GM18870 (cell line): Measurements from ENCODE around the gene KRTAP9-8.
"Not testable (repeated sequence)": the region's sequence is repeated elsewhere in the genome, so short reads cannot be mapped to it uniquely, and the experiment has no call there.

Experiments
- ATAC-seq: cut with Tn5 transposase; IDR thresholded peaks from one replicate; pipeline ENCODE4 v1.9.1; 2021; ENCODE audit warnings: moderate library complexity; ENCODE audit not compliant: unreplicated experiment

Gene KRTAP9-8, protein sequence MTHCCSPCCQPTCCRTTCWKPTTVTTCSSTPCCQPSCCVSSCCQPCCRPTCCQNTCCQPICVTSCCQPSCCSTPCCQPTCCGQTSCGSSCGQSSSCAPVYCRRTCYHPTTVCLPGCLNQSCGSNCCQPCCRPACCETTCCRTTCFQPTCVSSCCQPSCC

DNA sequence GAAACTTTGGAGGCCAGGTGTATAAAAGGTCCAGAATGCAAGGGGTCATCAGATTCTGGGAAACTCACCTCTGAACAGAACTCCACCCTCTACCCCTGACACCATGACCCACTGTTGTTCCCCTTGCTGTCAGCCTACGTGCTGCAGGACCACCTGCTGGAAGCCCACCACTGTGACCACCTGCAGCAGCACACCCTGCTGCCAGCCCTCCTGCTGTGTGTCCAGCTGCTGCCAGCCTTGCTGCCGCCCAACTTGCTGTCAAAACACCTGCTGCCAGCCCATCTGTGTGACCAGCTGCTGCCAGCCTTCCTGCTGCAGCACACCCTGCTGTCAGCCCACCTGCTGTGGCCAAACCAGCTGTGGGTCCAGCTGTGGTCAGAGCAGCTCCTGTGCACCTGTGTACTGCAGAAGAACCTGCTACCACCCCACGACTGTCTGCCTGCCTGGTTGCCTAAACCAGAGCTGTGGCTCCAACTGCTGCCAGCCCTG, at the start of gene KRTAP9-8:
Gene KRTAP9-8, plus strand, starts transcription at position 51 of the 489 bp plus-strand sequence. Its CDS starts 53 bp downstream, at position 104.
- not testable (repeated sequence) for ATAC-seq

DNA sequence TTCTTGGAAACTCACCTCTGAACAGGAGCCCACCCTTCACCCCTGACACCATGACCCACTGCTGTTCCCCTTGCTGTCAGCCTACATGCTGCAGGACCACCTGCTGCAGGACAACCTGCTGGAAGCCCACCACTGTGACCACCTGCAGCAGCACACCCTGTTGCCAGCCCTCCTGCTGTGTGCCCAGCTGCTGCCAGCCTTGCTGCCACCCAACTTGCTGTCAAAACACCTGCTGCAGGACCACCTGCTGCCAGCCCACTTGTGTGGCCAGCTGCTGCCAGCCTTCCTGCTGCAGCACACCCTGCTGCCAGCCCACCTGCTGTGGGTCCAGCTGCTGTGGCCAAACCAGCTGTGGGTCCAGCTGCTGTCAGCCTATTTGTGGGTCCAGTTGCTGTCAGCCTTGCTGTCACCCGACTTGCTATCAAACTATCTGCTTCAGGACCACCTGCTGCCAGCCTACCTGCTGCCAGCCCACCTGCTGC, 47.9 kb upstream of the KRTAP9-8 start, which contains the start of gene KRTAP9-1:
Gene KRTAP9-1, plus strand, starts transcription at position 51 of the 482 bp plus-strand sequence. Its CDS starts 0 bp downstream, at position 51.
- not testable (repeated sequence) for ATAC-seq

DNA sequence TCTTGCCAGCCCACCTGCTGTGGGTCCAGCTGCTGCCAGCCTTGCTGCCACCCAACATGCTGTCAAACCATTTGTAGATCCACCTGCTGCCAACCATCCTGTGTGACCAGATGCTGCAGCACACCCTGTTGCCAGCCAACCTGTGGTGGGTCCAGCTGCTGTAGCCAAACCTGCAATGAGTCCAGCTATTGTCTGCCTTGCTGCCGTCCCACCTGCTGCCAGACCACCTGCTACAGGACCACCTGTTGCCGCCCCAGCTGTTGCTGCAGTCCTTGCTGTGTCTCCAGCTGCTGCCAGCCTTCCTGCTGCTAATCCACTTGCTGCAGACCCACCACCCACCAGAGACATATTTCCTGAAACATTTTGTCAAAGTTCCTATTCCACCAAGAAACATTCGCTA, 47.5 kb upstream of the KRTAP9-8 start:
- ATAC-seq, result no peak

DNA sequence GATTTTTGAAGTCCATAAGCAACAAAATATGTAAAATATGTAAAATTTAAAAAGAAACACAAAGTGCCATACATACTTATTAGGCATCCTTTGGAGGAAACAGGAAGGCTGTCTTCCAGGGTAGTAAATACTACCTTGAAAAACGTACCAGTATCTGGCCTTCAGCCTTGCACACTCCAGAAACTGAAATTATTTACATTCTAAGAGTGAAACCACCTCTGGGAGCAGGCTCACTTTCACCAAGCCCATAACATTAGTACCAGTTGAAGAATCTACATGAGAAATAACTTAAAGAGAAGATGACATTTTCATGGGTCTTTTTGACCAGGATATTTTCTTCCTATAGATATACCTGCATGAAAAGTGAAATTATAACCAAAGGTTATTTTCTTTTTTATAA, 41.7 kb upstream of the KRTAP9-8 start:
- no peak for ATAC-seq

DNA sequence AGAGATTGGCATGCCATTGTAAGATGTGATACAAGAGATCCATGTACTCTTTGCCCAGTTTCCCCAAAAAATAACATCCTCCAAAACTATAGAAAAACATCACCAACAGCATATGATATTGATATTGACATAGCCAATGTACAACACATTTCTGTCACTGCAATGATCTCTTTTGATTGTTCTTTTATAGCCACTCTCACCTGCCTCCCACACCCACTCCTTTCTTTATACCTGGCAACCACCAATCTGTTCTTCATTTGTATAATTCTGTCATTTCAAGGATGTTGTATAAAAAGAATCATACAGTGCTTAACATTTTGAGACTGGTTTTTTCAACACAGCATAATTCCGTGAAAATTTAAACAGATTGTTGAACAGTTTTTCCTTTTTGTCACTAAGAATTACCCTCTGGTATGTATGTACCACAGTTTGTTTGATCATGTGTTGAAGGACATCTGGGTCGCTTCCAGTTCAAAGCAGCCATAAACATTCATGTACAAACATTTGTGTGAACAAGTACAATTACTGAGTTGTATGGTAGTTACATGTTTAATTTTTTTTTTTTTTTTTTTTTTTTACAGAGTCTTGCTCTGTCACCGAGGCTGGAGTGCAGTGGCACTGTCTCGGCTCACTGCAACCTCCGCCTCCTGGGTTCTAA, 38.2 kb upstream of the KRTAP9-8 start:
- no peak for ATAC-seq

DNA sequence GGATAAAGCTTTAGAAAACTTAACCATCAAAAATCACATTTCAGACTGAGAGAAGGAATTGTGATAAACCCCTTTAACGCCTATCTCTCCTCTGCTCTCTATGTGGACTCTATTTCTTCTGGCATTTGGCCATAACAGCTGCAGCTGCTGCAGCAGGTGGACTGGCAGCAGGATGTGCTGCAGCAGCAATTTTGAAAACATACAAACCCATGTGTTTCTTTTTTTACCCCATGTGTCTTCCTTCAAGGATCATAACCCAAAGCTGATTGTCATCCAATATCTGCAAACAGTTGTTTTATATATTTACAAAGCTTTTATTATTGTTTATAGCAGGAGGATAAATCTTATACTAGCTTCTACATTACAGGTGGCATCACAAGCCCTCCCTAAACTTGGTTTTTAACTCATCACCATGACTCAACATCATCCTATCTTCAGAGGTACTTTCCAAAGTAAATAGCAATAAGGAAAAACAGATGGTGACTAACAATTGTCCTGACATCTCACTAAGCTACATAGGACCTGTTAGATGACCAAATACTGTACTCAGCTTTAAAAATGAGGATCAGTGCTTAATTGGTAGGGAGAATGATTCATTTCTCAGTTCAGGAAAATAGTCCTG, 25.8 kb upstream of the KRTAP9-8 start:
- ATAC-seq, result no peak

DNA sequence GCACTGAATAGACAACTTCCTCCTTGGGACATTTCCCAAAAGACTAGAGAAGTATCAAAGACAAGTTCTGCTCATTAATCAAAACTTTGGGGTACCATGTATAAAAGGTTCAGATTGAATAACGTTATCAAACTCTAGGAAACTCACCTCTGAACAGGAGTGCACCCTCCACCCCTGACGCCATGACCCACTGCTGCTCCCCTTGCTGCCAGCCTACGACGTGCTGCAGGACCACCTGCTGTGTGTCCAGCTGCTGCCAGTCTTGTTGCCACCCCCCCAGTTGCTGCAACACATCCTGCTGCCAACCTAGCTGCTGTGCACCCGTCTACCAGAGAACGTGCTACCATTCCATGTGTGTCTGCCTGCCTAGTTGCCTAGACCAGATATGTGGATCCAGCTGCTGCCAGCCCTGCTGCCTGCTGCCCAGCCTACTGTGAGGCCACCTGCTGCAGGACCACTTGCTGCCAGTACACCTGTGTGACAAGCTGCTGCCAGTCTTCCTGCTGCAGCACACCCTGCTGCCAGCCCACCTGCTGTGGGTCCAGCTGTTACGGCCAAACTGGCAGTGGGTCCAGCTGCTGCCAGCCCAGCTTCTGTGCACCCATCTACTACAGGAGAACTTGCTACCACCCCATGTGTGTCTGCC, 25.2 kb upstream of the KRTAP9-8 start:
- no peak for ATAC-seq

DNA sequence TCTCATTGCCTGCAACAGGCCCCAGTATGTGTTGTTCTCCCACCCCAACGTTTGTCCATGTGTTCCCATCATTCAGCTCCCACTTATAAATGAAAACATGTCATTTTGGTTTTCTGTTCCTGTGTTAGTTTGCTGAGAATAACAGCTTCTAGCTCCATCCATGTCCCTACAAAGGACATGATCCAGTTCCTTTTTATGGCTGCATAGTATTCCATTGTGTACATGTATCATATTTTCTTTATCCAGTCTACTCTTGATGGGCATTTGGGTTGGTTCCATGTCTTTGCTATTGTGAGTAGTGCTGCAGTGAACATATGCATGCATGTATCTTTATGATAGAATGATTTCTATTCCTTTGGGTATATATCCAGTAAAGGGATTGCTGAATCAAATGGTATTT, 22.1 kb upstream of the KRTAP9-8 start:
- ATAC-seq, result no peak

DNA sequence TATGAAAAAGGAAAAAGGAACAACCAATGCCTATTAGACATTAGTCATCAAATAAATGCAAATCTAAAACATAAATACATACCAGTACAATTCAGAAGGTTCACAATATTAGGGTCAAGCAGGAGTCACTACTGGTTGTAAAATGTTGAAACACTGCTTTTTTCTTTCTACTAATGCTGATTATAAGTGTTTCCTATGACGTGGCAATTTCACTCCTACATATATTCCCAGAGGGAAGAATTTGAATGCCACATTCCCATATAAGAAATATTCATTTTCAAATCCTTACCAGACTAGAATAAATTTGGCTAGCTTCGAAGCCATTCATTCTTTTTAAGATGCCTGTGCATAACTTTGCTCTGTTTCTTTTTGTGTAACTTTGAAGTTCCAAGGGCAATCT, 14.0 kb upstream of the KRTAP9-8 start:
- no peak for ATAC-seq

DNA sequence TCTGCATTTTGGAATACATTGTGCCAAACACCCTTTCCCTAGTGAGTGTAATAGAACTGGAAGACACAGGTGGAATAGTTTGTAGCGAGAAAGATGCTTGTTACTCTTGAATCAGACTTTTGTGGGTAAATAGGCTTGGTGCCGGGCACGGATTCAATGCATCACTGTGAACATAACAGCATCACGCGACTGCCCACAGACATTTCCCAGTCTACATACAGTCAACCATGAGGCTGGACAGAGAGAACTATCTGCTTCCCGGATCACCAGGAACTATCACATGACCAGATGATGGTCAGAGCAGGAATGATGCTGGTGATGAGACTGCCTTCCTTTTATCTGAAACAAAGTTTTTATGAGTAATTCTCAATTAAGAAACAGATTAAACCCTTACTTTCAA, 11.7 kb upstream of the KRTAP9-8 start:
- ATAC-seq, result no peak

DNA sequence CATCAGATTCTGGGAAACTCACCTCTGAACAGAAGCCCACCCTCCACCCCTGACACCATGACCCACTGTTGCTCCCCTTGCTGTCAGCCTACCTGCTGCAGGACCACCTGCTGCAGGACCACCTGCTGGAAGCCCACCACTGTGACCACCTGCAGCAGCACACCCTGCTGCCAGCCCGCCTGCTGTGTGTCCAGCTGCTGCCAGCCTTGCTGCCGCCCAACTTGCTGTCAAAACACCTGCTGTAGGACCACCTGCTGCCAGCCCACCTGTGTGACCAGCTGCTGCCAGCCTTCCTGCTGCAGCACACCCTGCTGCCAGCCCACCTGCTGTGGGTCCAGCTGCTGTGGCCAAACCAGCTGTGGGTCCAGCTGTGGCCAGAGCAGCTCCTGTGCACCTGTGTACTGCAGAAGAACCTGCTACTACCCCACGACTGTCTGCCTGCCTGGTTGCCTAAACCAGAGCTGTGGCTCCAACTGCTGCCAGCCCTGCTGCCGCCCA, 11.2 kb upstream of the KRTAP9-8 start, which contains the start of gene KRTAP9-2:
Gene KRTAP9-2, plus strand, starts transcription at position 51 of the 498 bp plus-strand sequence. Its CDS starts 7 bp downstream, at position 58.
- ATAC-seq, result not testable (repeated sequence)

DNA sequence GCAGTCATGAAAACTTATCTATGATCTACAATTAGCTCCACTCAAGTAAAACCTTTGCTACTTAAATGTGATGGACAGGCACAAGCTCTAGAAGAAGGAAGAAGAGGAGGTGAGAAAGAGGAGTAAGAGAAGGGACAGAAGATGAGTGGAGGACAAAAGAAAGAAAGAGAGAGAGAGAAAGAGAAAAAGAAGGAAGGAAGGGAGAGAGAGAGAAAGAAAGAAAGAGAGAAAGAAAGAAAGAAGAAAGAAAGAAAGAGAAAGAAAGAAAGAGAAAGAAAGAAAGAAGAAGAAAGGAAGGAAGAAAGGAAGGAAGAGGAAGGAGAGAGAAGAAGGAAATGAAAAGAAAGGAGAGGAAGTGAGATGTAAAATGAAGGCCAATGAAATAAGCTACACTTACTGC, 7.7 kb upstream of the KRTAP9-8 start:
- ATAC-seq, result no peak

DNA sequence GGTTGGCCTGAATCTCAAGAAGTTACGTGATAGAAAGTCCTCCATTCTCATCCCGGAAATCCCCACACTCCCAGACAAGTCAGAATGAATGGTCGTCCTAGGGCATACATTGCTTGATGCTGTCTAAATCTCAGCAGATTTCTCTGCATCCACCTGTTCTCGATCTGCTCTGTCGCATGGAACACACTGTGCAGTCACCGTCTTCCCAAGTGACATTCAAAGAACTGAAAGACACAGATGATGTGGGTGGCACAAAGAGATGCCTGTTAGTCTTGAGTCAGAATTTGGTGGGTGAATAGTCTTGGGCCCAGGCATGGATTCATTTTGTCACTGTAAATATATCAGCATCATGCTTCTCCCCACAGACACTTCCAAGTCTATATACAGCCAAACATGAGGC, 6.1 kb upstream of the KRTAP9-8 start:
- ATAC-seq, result no peak

DNA sequence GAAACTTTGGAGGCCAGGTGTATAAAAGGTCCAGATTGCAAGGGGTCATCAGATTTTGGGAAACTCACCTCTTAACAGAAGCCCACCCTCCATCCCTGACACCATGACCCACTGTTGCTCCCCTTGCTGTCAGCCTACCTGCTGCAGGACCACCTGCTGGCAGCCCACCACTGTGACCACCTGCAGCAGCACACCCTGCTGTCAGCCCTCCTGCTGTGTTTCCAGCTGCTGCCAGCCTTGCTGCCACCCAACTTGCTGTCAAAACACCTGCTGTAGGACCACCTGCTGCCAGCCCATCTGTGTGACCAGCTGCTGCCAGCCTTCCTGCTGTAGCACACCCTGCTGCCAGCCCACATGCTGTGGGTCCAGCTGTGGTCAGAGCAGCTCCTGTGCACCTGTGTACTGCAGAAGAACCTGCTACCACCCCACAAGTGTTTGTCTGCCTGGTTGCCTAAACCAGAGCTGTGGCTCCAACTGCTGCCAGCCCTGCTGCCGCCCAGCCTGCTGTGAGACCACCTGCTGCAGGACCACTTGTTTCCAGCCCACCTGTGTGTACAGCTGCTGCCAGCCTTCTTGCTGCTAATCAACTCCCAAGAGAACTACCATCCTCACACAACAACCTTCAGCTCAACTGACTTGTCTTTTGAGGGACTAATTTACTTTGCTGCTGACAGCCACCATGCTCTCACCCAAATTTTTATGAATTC, 5.2 kb upstream of the KRTAP9-8 start, which contains the start of gene KRTAP9-3:
Gene KRTAP9-3, plus strand, starts transcription at position 51 of the 707 bp plus-strand sequence. Its CDS starts 53 bp downstream, at position 104.
- not testable (repeated sequence) for ATAC-seq

DNA sequence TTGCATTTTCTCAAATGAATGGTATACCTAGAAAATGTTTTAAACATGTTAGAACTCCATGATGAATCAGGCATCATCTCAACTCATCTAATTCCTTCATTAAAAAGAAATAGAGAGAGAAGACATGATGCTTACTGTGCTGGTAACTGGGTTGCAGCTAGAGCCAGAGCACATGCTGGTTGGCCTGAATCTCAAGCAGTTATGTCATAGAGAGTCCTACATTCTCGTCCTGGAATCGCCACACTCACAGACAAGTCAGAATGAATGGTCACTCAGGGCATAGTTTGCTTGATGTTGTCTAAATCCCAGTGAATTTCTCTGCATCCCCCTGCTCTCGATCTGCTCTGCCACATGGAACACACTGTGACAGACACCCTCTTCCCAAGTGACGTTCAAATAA, 683 bp upstream of the KRTAP9-8 start:
- not testable (repeated sequence) for ATAC-seq

DNA sequence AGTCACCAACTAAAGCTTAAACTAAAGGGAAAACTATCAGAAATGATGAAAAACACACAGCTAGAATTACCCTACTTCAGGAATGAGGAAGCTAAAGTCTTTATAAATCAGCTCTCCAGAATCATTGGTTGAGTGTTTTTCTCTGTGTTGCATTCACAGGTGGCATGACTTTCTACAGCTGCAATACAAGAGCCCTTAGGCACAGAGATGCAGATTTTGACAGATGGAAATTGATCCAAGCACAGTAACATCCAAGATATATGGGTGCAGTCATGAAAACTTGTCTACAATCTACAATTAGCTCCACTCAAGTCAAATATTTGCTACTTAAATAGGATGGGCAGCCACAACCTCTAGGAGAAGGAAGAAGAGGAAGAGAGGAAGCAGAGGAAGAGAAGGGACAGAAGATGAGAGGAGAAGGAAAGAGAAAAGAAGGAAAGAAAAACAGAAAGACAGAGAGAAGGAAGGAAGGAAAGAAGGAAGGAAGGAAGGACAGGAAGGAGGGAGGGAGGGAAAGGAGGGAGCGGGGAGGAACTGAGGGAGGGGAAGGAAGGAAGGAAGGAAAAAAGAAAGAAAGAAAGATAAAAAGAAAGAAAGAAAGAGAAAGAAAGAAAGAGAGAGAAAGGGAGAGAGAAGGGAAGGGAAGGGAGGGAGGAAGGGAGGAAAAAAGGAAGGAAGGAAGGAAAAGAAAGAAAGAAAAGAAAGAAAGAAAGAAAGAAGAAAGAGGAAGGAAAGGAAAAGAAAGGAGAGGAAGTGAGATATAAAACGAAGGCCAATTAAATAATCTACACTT, 9.4 kb downstream of the KRTAP9-8 start:
- ATAC-seq, result not testable (repeated sequence)

DNA sequence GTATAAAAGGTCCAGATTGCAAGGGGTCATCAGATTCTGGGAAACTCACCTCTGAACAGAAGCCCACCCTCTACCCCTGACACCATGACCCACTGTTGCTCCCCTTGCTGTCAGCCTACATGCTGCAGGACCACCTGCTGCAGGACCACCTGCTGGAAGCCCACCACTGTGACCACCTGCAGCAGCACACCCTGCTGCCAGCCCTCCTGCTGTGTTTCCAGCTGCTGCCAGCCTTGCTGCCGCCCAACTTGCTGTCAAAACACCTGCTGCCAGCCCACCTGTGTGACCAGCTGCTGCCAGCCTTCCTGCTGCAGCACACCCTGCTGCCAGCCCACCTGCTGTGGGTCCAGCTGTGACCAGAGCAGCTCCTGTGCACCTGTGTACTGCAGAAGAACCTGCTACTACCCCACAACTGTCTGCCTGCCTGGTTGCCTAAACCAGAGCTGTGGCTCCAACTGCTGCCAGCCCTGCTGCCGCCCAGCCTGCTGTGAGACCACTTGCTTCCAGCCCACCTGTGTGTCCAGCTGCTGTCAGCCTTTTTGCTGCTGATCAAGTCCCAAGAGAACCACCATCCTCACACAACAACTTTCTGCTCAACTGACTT, 11.9 kb downstream of the KRTAP9-8 start, which contains the start of gene KRTAP9-4:
Gene KRTAP9-4, plus strand, starts transcription at position 51 of the 604 bp plus-strand sequence. Its CDS starts 34 bp downstream, at position 85.
- not testable (repeated sequence) for ATAC-seq

DNA sequence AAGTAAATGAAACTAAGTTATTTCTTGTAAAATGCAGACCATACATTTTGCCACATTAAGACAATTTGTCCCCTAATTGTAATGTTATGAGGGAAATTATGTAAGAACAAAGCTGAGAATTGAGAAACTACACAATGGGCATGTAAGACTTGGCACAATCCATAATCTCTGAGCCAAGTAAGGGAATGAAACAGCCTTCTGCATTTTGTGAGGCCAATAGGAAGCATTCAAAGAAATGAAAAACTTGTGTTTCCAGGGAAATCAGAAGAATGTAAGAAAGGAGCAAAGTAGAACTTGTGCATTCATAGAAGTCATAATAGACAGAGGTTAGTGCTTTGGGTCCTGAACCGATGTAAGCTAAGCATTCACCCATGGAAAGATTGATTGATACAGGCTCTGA, 13.5 kb downstream of the KRTAP9-8 start:
- ATAC-seq, result no peak

DNA sequence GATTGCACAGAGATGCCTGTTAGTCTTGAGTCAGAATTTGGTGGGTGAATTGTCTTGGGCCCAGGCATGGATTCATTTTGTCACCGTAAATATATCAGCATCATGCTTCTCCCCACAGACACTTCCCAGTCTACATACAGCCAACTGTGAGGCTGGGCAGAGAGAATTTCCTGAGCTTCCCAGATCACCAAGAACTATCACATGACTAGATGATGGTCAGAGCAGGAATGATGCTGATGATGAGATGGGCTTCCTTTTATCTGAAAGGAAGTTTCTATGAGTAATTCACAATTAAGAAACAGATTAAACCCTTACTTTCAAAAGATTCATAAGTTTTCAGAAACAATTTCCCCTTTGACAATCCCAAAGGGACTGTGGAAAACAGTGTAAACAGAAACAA, 17.1 kb downstream of the KRTAP9-8 start:
- no peak for ATAC-seq
